SU-DHL-6 (cell line): Measurements from ENCODE around the gene ZSCAN18.

Source experiments
- H2AFZ ChIP-seq: fragments of 200-600 bp; sonication (generic); 2 replicates; pipeline ENCODE4 v1.6.1; 2014; ENCODE audit warnings: low read depth, mild to moderate bottlenecking, moderate library complexity, mixed read lengths, antibody characterized with exemption, low read length; ENCODE audit not compliant: severe bottlenecking
- H3F3A ChIP-seq: fragments of 200-600 bp; shearing (Covaris generic); 2 replicates; pipeline ENCODE4 v1.6.0; 2016; ENCODE audit warnings: antibody characterized with exemption, mild to moderate bottlenecking; ENCODE audit not compliant: insufficient read depth
- H3K27ac ChIP-seq: fragments of 200-600 bp; sonication (generic); 2 replicates; pipeline ENCODE4 v1.5.1; 2016; ENCODE audit warnings: low read depth, mild to moderate bottlenecking, low read length, moderate library complexity, mixed read lengths
- H3K27me3 ChIP-seq: fragments of 200-600 bp; sonication (generic), shearing (Covaris generic); 2 replicates; pipeline ENCODE4 v1.6.0; 2014; ENCODE audit warnings: mild to moderate bottlenecking, low read length
- H3K36me3 ChIP-seq: fragments of 200-600 bp; sonication (generic); 2 replicates; pipeline ENCODE4 v1.6.1; 2014; ENCODE audit warnings: mild to moderate bottlenecking, low read length, mixed read lengths
- H3K4me2 ChIP-seq: fragments of 300-600, 200-600 bp; shearing (Covaris generic), sonication (generic); 2 replicates; pipeline ENCODE4 v1.6.0; 2014; ENCODE audit warnings: low read length, low read depth, mild to moderate bottlenecking; ENCODE audit not compliant: poor library complexity, severe bottlenecking
- H3K4me3 ChIP-seq: fragments of 200-600 bp; sonication (generic); 2 replicates; pipeline ENCODE4 v1.5.1; 2014; ENCODE audit warnings: antibody characterized with exemption, low read length, mild to moderate bottlenecking, mixed read lengths; ENCODE audit not compliant: insufficient read depth, poor library complexity, severe bottlenecking
- H3K79me2 ChIP-seq: fragments of 200-600 bp; sonication (generic); 2 replicates; pipeline ENCODE4 v1.6.1; 2014; ENCODE audit warnings: mild to moderate bottlenecking, low read length, moderate library complexity; ENCODE audit not compliant: insufficient read depth
- H3K9ac ChIP-seq: fragments of 200-600 bp; sonication (generic); 2 replicates; pipeline ENCODE4 v1.7.0; 2014; ENCODE audit warnings: mild to moderate bottlenecking, low read length
- H3K9me2 ChIP-seq: fragments of 200-600 bp; sonication (generic); replicated peaks from 2 replicates; pipeline ENCODE4 v1.6.1; 2014; ENCODE audit warnings: low read length; ENCODE audit not compliant: insufficient read depth
- H3K9me3 ChIP-seq: fragments of 200-600 bp; sonication (generic); 2 replicates; pipeline ENCODE4 v1.6.1; 2014; ENCODE audit warnings: low read length, mixed read lengths; ENCODE audit not compliant: insufficient read depth
- H4K20me1 ChIP-seq: fragments of 200-600 bp; sonication (generic); 2 replicates; pipeline ENCODE4 v1.6.1; 2014; ENCODE audit warnings: low read depth, mild to moderate bottlenecking, antibody characterized with exemption, low read length, moderate library complexity, mixed read lengths
- CTCF ChIP-seq: fragments of 200-600 bp; sonication (generic); IDR thresholded peaks from one replicate; pipeline ENCODE4 v1.5.1; 2017; ENCODE audit warnings: antibody characterized with exemption, mild to moderate bottlenecking, low read length, moderate library complexity; ENCODE audit not compliant: insufficient read depth, poor library complexity, severe bottlenecking
- EZH2phosphoT487 ChIP-seq: fragments of 200-600 bp; sonication (generic), shearing (Covaris generic); conservative IDR thresholded peaks from 2 replicates; pipeline ENCODE4 v1.6.1; 2018; ENCODE audit warnings: mild to moderate bottlenecking, antibody characterized with exemption, low read length, moderate library complexity, mixed read lengths

ZSCAN18 gene

GRCh38 chr19:58040751-58041525, 57.1 kb downstream of the ZSCAN18 start:
- Histone ChIP-seq H3K9ac (no peak overlapping the region), H2AFZ (no peak overlapping the region), H3F3A (no peaks in the 10 kb centered on the region), H3K4me2 (no peak overlapping the region), H4K20me1 (no peaks in the 10 kb centered on the region), H3K4me3 (no peak overlapping the region), H3K27ac (no peak overlapping the region), H3K27me3 (no peaks in the 10 kb centered on the region), H3K36me3 (no peaks in the 10 kb centered on the region), H3K79me2 (no peaks in the 10 kb centered on the region), H3K9me2 (no peaks in the 10 kb centered on the region), H3K9me3 (no peaks in the 10 kb centered on the region)
- TF ChIP-seq EZH2phosphoT487, result no peak
- no peak for TF ChIP-seq CTCF

- Histone ChIP-seq H3K4me3 (no peak overlapping the region), H4K20me1 (no peaks in the 10 kb centered on the region), H3K9me3 (no peaks in the 10 kb centered on the region), H2AFZ (no peak overlapping the region), H3K4me2 (no peak overlapping the region), H3K27me3 (no peaks in the 10 kb centered on the region), H3F3A (no peaks in the 10 kb centered on the region), H3K9ac (no peak overlapping the region), H3K9me2 (no peaks in the 10 kb centered on the region), H3K79me2 (no peaks in the 10 kb centered on the region), H3K36me3 (no peaks in the 10 kb centered on the region), H3K27ac (no peak overlapping the region)
- TF ChIP-seq EZH2phosphoT487 (no peak), CTCF (no peak)
Measured at GRCh38 chr19:58038688-58039204, 59.3 kb downstream of the ZSCAN18 start.

GRCh38 chr19:58037927-58038687, 59.9 kb downstream of the ZSCAN18 start:
- H3K4me3 ChIP-seq, result no peak overlapping the region
- no peaks in the 10 kb centered on the region for H3K27me3 ChIP-seq
- H3K9ac ChIP-seq, result no peak overlapping the region
- H3K9me3 ChIP-seq, result no peaks in the 10 kb centered on the region
- no peaks in the 10 kb centered on the region for H4K20me1 ChIP-seq
- H3K9me2 ChIP-seq, result no peaks in the 10 kb centered on the region
- no peaks in the 10 kb centered on the region for H3K36me3 ChIP-seq
- no peak overlapping the region for H3K27ac ChIP-seq
- no peaks in the 10 kb centered on the region for H3K79me2 ChIP-seq
- no peak overlapping the region for H3K4me2 ChIP-seq
- no peak overlapping the region for H2AFZ ChIP-seq
- no peak for TF ChIP-seq EZH2phosphoT487
- H3F3A ChIP-seq, result no peaks in the 10 kb centered on the region
